ENCODE results near the gene MARCHF3. TPM values are rescaled to one million over a fixed set of nuclear protein-coding genes. Genes with fewer than 3 reads are reported as not detected.

MARCHF3 gene
- total and polyA plus RNA-seq, 3 experiments from 2014 or later = 1.9 to 2.9 (median 2.5) TPM

DNA sequence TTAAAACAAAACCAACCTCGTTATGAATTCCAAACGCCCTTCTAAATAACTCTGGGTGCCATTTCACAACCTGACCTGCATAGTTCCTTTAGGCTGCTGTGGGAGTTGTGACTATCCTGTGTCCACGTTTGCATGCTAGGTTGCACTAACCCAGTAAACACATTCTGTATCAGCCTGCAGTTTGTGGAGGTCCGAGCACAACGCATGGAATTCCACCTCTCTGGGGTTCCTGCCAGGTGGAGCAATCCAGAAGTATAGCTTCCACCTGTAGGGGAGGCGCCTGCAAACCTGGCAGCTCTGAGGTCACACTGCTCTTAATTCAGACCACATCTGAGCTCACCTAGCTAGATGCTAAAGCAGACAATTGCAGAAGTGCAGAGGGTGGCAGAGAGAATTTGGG lies 57.2 kb downstream of the MARCHF3 start:
- peak overlapping the region in 1 of 7 donors; percentile 20 for H3K4me3 Mint-ChIP-seq
- ChIA-PET POLR2A (no interaction called here), CTCF (interaction anchor here (1.2 kb wide), 1 partner anchor 53 kb away, joined by 3 read pairs; no protein-coding TSS in a partner anchor)
- peak overlapping the region; percentile 51 for H3K27ac ChIP-seq (ENCODE audit: low read depth, low read length)
- H3K36me3 ChIP-seq (ENCODE audit: insufficient read depth, low read length) = no peaks in the 10 kb centered on the region
- peaks cover 0 to 2% of the 10 kb centered on the region in 2 donors for H3K27me3 Mint-ChIP-seq
- H3K36me3 Mint-ChIP-seq = no peaks in the 10 kb centered on the region
- H3K4me1 Mint-ChIP-seq = peaks cover 20 to 22% (median 21%) of the 10 kb centered on the region in 3 donors
- no peak for DNase-seq
- H3K9me3 ChIP-seq (ENCODE audit: low read length) = no peaks in the 10 kb centered on the region
- no peak overlapping the region for H3K4me3 ChIP-seq (ENCODE audit: low read length)
- H3K4me1 ChIP-seq (ENCODE audit: insufficient read depth, low read length) = peaks cover 23% of the 10 kb centered on the region
- H3K9me3 Mint-ChIP-seq = no peaks in the 10 kb centered on the region
- H3K27me3 ChIP-seq (ENCODE audit: insufficient read depth, low read length, poor library complexity, severe bottlenecking) = no peaks in the 10 kb centered on the region
- H3K27ac Mint-ChIP-seq = peak overlapping the region; percentile 36 to 95 (median 84)

DNA sequence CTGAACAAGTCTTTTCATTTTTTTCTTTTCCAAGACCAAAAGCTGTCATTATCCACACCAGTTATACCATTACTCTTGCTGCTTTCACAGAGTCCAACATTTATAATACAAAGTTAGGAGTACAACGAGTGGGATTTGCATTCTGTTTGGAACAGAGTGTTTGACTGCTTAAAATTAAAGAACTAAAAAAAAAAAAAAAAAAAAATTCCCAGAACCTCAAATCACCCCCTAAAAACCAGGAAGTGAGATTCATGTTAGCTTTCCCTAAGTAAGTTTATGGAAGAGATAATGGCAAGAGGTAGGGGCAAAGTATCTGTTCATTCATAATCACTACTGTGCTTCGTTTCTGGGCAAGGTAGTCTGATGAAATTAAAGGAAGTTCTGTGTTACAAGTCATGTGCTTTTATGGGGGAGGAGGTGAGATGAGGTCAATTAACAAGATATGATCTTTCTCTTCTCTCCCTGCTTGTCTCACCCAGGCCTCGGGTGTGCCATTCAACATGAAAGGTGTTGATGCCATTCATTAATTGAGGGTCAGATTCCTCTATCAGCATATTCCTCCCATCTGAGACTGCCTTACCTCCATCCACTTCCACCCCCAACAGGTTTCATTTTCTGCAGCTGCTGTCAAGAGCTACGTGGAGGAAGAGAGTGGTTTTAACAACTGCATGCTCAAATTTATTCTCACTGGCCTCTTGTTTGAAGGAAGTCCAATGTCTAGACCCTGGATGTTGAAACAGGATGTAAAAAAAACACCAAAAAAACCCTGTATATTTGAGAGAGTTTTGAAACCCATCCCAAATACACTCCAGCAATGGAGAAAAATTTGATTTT lies 58.1 kb downstream of the MARCHF3 start:
- no peaks in the 10 kb centered on the region for H3K36me3 Mint-ChIP-seq
- no peaks in the 10 kb centered on the region for H3K27me3 ChIP-seq (ENCODE audit: insufficient read depth, low read length, poor library complexity, severe bottlenecking)
- peak overlapping the region; percentile 3 to 80 (median 71) for H3K4me3 Mint-ChIP-seq
- ChIA-PET CTCF (no interaction called here), POLR2A (interaction anchor here (0.6 kb wide), 1 partner anchor 9 kb away, joined by 3 read pairs; no protein-coding TSS in a partner anchor)
- peak overlapping the region; percentile 51 for H3K27ac ChIP-seq (ENCODE audit: low read depth, low read length)
- H3K36me3 ChIP-seq (ENCODE audit: insufficient read depth, low read length) = no peaks in the 10 kb centered on the region
- no peaks in the 10 kb centered on the region for H3K9me3 Mint-ChIP-seq
- DNase-seq = peak in 3 of 5 donors; percentile 7 to 47 (median 32)
- peaks cover 23% of the 10 kb centered on the region for H3K4me1 ChIP-seq (ENCODE audit: insufficient read depth, low read length)
- peaks cover 20 to 22% (median 21%) of the 10 kb centered on the region in 3 donors for H3K4me1 Mint-ChIP-seq
- H3K9me3 ChIP-seq (ENCODE audit: low read length) = no peaks in the 10 kb centered on the region
- peak overlapping the region; percentile 21 for H3K4me3 ChIP-seq (ENCODE audit: low read length)
- peaks cover 2 to 4% of the 10 kb centered on the region in 2 donors for H3K27me3 Mint-ChIP-seq
- peak overlapping the region; percentile 63 to 95 (median 85) for H3K27ac Mint-ChIP-seq

GRCh38 chr5:126971455-126972031 lies 58.8 kb downstream of the MARCHF3 start:
- DNase-seq = no peak
- Histone ChIP-seq H3K27ac (ENCODE audit: low read depth, low read length) (peak overlapping the region; percentile 51), H3K9me3 (ENCODE audit: low read length) (no peaks in the 10 kb centered on the region), H3K4me3 (ENCODE audit: low read length) (no peak overlapping the region), H3K27me3 (ENCODE audit: insufficient read depth, low read length, poor library complexity, severe bottlenecking) (no peaks in the 10 kb centered on the region), H3K4me1 (ENCODE audit: insufficient read depth, low read length) (peaks cover 23% of the 10 kb centered on the region), H3K36me3 (ENCODE audit: insufficient read depth, low read length) (no peaks in the 10 kb centered on the region)
- Mint-ChIP-seq H3K4me3 (peak overlapping the region in 2 of 7 donors; percentile 12 to 22), H3K27me3 (peaks cover 2 to 4% of the 10 kb centered on the region in 2 donors), H3K9me3 (no peaks in the 10 kb centered on the region), H3K36me3 (no peaks in the 10 kb centered on the region), H3K27ac (peak overlapping the region in 3 of 8 donors; percentile 11 to 85 (median 15)), H3K4me1 (peaks cover 20 to 22% (median 21%) of the 10 kb centered on the region in 3 donors)
- ChIA-PET POLR2A (no interaction called here), CTCF (interaction anchor here (0.7 kb wide), 1 partner anchor 10 kb away, joined by 3 read pairs; no protein-coding TSS in a partner anchor)

GRCh38 chr5:126970517-126971017 lies 59.8 kb downstream of the MARCHF3 start:
- Mint-ChIP-seq H3K27me3 (peaks cover 2 to 4% of the 10 kb centered on the region in 2 donors), H3K9me3 (no peaks in the 10 kb centered on the region), H3K4me3 (no peak overlapping the region), H3K27ac (peak overlapping the region in 1 of 8 donors; percentile 36), H3K4me1 (peaks cover 20 to 22% (median 21%) of the 10 kb centered on the region in 3 donors), H3K36me3 (no peaks in the 10 kb centered on the region)
- no peaks in the 10 kb centered on the region for H3K27me3 ChIP-seq (ENCODE audit: insufficient read depth, low read length, poor library complexity, severe bottlenecking)
- peak overlapping the region; percentile 51 for H3K27ac ChIP-seq (ENCODE audit: low read depth, low read length)
- DNase-seq = no peak
- no peaks in the 10 kb centered on the region for H3K9me3 ChIP-seq (ENCODE audit: low read length)
- H3K36me3 ChIP-seq (ENCODE audit: insufficient read depth, low read length) = no peaks in the 10 kb centered on the region
- peaks cover 23% of the 10 kb centered on the region for H3K4me1 ChIP-seq (ENCODE audit: insufficient read depth, low read length)
- H3K4me3 ChIP-seq (ENCODE audit: low read length) = no peak overlapping the region
- ChIA-PET POLR2A (no interaction called here), CTCF (no interaction called here)

- Mint-ChIP-seq H3K4me3 (no peak overlapping the region), H3K27ac (peak overlapping the region in 1 of 8 donors; percentile 3), H3K4me1 (peaks cover 20 to 22% (median 21%) of the 10 kb centered on the region in 3 donors), H3K36me3 (no peaks in the 10 kb centered on the region), H3K9me3 (no peaks in the 10 kb centered on the region), H3K27me3 (peaks cover 2 to 4% of the 10 kb centered on the region in 2 donors)
- H3K27me3 ChIP-seq (ENCODE audit: insufficient read depth, low read length, poor library complexity, severe bottlenecking) = no peaks in the 10 kb centered on the region
- no peaks in the 10 kb centered on the region for H3K36me3 ChIP-seq (ENCODE audit: insufficient read depth, low read length)
- H3K9me3 ChIP-seq (ENCODE audit: low read length) = no peaks in the 10 kb centered on the region
- ChIA-PET CTCF (no interaction called here), POLR2A (no interaction called here)
- no peak for DNase-seq
- H3K4me1 ChIP-seq (ENCODE audit: insufficient read depth, low read length) = peaks cover 23% of the 10 kb centered on the region
- no peak overlapping the region for H3K4me3 ChIP-seq (ENCODE audit: low read length)
- H3K27ac ChIP-seq (ENCODE audit: low read depth, low read length) = no peak overlapping the region
Measured at GRCh38 chr5:126969548-126969947, 60.8 kb downstream of the MARCHF3 start.

DNA sequence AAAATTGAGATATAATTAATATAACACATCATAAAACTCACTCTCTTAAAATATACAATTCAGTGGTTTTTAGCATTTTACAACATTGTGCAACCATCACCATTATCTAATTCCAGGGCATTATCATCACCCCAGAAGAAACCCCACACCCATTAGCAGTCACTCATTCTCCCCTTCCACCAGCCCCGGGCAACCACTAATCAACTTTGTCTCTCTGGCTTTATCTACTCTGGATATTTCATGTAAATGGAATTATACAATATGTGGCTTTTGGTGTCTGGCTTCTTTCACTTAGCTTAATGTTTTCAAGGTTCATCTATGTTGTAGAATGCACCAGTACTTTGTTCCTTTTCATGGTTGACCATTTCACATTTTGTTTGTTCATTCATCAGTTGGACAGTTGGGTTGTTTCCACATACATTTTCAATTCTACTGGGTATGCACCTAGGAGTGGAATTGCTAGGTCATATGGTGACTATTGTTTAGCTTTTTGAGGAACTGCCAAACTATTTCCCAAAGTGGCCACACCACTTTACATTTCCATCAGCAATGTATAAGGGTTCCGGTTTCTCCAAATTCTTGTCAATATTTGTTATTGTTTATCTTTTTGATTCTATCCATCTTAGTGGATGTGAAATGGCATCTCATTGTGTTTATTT lies 62.4 kb downstream of the MARCHF3 start:
- Mint-ChIP-seq H3K4me1 (peaks cover 12 to 16% (median 15%) of the 10 kb centered on the region in 3 donors), H3K27ac (no peak overlapping the region), H3K4me3 (no peak overlapping the region), H3K9me3 (no peaks in the 10 kb centered on the region), H3K27me3 (peaks cover 2 to 4% of the 10 kb centered on the region in 2 donors), H3K36me3 (no peaks in the 10 kb centered on the region)
- Histone ChIP-seq H3K4me1 (ENCODE audit: insufficient read depth, low read length) (peaks cover 17% of the 10 kb centered on the region), H3K27me3 (ENCODE audit: insufficient read depth, low read length, poor library complexity, severe bottlenecking) (no peaks in the 10 kb centered on the region), H3K36me3 (ENCODE audit: insufficient read depth, low read length) (no peaks in the 10 kb centered on the region), H3K9me3 (ENCODE audit: low read length) (no peaks in the 10 kb centered on the region), H3K27ac (ENCODE audit: low read depth, low read length) (no peak overlapping the region), H3K4me3 (ENCODE audit: low read length) (no peak overlapping the region)
- no peak for DNase-seq
- ChIA-PET CTCF (interaction anchor here (1.2 kb wide), 1 partner anchor 26 kb away, joined by 3 read pairs; no protein-coding TSS in a partner anchor), POLR2A (no interaction called here)

DNA sequence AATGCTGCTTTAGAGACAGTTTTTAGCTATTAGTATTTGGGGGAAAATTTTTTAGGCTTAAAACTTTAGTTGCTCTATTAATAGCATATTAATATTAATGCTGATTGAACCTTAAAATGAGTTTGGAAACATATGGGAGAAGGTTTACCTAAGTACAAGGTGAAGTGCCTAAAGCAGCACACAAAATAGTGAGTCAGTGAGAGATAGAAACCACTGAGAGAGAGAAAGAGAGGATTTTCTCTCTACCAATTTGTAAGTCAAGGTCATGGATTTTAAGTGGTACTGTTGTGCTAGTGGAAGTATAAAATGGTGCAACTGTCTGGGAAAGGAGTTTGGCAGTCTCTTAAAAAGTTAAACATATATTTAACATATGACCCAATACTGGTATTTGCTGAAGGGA lies 64.9 kb downstream of the MARCHF3 start:
- Mint-ChIP-seq H3K9me3 (no peaks in the 10 kb centered on the region), H3K27me3 (peaks cover 0 to 4% of the 10 kb centered on the region in 2 donors), H3K4me3 (no peak overlapping the region), H3K36me3 (no peaks in the 10 kb centered on the region), H3K4me1 (no peaks in the 10 kb centered on the region), H3K27ac (no peak overlapping the region)
- H3K27me3 ChIP-seq (ENCODE audit: insufficient read depth, low read length, poor library complexity, severe bottlenecking) = no peaks in the 10 kb centered on the region
- H3K27ac ChIP-seq (ENCODE audit: low read depth, low read length) = no peak overlapping the region
- CTCF ChIA-PET = no interaction called here
- H3K4me3 ChIP-seq (ENCODE audit: low read length) = no peak overlapping the region
- DNase-seq = no peak
- POLR2A ChIA-PET = no interaction called here
- H3K36me3 ChIP-seq (ENCODE audit: insufficient read depth, low read length) = no peaks in the 10 kb centered on the region
- H3K4me1 ChIP-seq (ENCODE audit: insufficient read depth, low read length) = no peaks in the 10 kb centered on the region
- no peaks in the 10 kb centered on the region for H3K9me3 ChIP-seq (ENCODE audit: low read length)
